GM06990 (cell line): ENCODE results near the gene PADI6.

Experiments
- DNase-seq: peaks from one replicate; pipeline ENCODE4 v3.0.0-alpha.2; 2011; ENCODE audit not compliant: insufficient read length; ENCODE audit errors: extremely low read depth
- H3K27me3 ChIP-seq: replicated peaks from 2 replicates; pipeline ENCODE4 v1.6.0; 2011; ENCODE audit warnings: low read length; ENCODE audit not compliant: control insufficient read depth, insufficient read depth
- H3K36me3 ChIP-seq: 2 replicates; pipeline ENCODE4 v1.5.1; 2011; ENCODE audit warnings: low read length; ENCODE audit not compliant: control insufficient read depth, insufficient read depth
- H3K4me3 ChIP-seq: replicated peaks from 2 replicates; pipeline ENCODE4 v1.5.1; 2011; ENCODE audit warnings: low read depth, mild to moderate bottlenecking, control low read depth, low read length
- CTCF ChIP-seq: IDR thresholded peaks from 2 replicates; pipeline ENCODE4 v1.5.1; 2011; ENCODE audit warnings: low read length, control low read depth, mild to moderate bottlenecking, inconsistent platforms; ENCODE audit not compliant: insufficient read depth, poor library complexity, severe bottlenecking

Gene PADI6

GRCh38 chr1:17447501-17447992 lies 75.6 kb downstream of the PADI6 start:
- no peaks in the 10 kb centered on the region for H3K36me3 ChIP-seq
- no peak for TF ChIP-seq CTCF
- no peak overlapping the region for H3K4me3 ChIP-seq
- DNase-seq, result no peak
- no peaks in the 10 kb centered on the region for H3K27me3 ChIP-seq
